HG03439 (cell line): ENCODE data around the gene PATJ.
"Not testable (repeated sequence)": the region's sequence is repeated elsewhere in the genome, so short reads cannot be mapped to it uniquely, and the experiment has no call there.

ENCODE experiments used
- ATAC-seq: cut with Tn5 transposase; IDR thresholded peaks from one replicate; pipeline ENCODE4 v1.9.1; 2021; ENCODE audit warnings: mild to moderate bottlenecking, moderate library complexity; ENCODE audit not compliant: unreplicated experiment

Gene PATJ

GRCh38 chr1:61746813-61747212 lies 4.5 kb downstream of the PATJ start:
- no peak for ATAC-seq

GRCh38 chr1:61748566-61748965 lies 6.3 kb downstream of the PATJ start:
- ATAC-seq = no peak

- ATAC-seq = no peak
Measured at GRCh38 chr1:61749574-61749973, 7.3 kb downstream of the PATJ start.

DNA sequence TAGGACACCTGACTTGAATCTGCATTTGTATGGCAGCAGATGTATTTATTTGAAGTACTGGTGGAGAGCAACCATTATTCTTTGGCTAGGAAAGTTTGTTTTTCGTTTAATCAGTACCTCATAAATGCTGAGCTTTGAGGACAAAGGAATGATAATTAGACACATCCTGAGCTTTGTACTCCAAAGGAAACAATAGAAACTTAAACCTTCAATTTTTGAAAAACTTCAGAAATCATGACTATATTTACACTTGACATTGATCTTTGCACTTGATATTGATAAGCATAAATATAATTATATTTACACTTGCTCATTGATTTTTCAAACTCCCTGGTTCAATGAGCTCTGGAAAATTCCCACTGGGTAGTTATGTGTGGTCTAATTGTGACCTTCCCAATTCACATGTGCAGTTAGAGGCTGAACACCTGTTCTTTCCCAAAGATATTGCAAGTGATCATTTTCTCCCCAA lies 10.7 kb downstream of the PATJ start:
- no peak for ATAC-seq

GRCh38 chr1:61753998-61754508 lies 11.8 kb downstream of the PATJ start:
- ATAC-seq = no peak

- no peak for ATAC-seq
Measured at GRCh38 chr1:61754545-61754944, 12.3 kb downstream of the PATJ start.

GRCh38 chr1:61756773-61757172 lies 14.5 kb downstream of the PATJ start:
- ATAC-seq = no peak

- ATAC-seq = no peak
Measured at GRCh38 chr1:61757950-61758349, 15.7 kb downstream of the PATJ start.

DNA sequence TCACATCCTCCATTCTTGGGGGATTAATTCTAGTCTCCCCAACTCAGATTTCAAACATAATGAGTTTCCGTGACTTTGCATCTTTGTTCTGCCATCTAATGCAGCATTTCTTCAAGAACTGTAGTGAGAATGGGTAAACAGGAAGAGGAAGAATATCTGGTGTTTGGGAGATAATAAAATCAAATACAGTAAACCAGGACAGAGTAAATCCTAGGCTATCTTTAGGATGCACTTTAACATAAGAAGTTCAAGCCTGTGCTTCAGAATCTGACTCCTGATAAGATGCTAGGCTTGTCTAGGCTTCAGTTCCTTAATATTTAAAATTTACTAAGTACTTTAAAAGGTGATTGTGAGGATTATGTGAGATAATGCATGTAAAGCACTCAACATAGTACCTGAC lies 27.9 kb downstream of the PATJ start:
- ATAC-seq = no peak

GRCh38 chr1:61776091-61776490 lies 33.8 kb downstream of the PATJ start:
- ATAC-seq = no peak

DNA sequence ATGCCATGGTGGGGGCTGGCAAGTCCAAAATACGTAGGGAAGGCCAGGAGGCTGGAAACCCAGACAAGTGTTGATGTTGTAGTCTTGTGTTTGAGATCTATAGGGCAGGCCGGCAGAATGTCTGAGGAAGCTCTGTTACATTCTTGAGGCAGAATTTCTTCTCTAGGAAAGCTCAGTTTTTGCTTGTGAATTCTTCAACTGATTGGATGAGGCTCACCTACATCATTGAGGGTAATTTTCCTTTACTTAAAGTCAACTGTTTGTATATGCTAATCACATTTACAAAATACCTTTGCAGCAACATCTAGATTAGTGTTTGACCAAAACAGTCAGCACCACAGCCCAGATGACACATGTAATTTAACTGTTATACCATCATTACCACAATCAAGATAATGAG lies 37.0 kb downstream of the PATJ start:
- no peak for ATAC-seq

GRCh38 chr1:61781151-61781550 lies 38.9 kb downstream of the PATJ start:
- ATAC-seq = no peak

GRCh38 chr1:61782771-61783170 lies 40.5 kb downstream of the PATJ start:
- peak; percentile 63 for ATAC-seq

DNA sequence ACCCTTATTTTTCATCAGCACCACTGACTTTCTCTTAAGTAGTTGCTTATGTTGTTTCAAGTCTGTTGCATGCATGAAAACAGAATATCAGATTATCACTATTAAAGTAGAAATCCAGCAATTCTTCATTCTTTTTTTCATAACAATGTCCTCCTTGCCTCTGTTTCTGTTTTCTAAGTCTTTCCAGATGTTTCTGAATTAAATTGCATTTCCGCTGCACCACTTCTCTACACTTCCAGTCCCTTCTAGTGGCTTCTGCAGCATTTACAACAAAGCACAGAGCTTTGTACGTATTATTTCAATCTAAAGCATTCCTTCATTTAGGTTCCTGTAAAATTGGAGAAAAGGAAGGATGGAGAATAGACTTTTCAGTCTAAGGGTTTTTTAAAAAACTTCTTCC lies 42.4 kb downstream of the PATJ start:
- ATAC-seq = no peak

GRCh38 chr1:61790837-61791236 lies 48.6 kb downstream of the PATJ start:
- ATAC-seq = no peak

GRCh38 chr1:61797045-61797755 lies 54.9 kb downstream of the PATJ start:
- ATAC-seq = no peak

- ATAC-seq = not testable (repeated sequence)
Measured at GRCh38 chr1:61801047-61801446, 58.8 kb downstream of the PATJ start.

DNA sequence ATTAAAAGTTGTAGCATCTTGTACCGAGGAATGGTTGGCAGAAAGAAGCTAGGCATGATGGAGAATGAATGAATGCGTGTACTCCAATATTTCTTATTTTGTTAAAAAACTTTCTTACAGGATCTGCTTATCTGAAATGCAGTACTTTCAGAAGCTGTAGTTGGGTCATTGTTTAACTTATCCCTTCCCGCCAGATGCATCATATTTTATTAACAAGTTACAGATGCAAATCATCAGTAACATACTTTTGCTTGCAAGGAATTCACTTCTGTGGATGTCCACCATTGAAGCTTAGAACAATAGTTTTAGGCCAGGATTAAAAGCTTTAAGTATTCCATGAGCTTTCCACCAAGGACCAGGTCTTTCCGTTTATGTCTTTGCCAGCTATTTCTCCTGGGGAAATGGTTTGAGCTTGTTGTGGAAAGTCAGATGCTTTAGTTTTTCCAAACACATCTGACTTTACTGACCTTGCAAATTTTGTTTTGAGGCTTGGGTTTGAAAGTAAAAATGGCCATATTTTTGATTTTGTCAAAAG lies 65.4 kb downstream of the PATJ start:
- ATAC-seq = no peak

DNA sequence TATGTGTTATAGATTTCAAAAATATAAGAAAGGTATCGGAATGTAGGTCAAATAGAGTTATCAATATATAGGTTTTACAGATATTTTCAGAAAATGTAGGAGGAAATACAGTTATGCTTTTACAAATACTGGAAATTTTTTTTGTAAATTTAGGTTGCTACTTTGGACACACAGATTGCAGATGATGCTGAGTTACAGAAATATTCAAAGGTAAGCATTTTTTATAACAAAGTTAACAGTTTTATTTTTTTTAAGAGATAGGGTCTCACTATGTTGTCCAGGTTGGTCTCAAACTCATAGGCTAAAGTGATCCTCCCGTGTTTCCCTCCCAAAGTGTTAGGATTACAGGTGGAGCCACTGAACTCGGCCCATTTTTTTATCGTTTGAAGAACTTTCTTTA lies 66.0 kb downstream of the PATJ start:
- no peak for ATAC-seq

DNA sequence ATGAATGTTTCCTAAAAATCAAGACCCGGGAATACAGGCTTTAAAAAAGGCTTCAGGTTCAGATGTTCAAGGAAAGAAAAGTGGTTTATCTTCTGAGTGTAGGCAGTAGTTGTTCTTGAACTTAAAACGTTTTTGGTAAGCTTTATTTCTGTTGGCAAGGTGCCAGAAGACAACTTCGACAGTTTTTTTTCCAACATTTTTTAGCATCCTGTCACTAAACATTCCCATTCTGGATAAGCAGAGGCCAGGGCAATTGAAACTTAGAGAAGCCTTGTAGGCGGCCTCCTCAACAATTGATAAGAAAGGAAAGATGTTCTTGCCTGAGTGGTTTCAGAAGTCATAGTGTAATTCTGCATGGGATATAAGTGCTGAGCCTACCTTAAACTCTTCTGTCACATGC lies 66.7 kb downstream of the PATJ start:
- no peak for ATAC-seq

GRCh38 chr1:61812916-61813315 lies 70.6 kb downstream of the PATJ start:
- no peak for ATAC-seq

DNA sequence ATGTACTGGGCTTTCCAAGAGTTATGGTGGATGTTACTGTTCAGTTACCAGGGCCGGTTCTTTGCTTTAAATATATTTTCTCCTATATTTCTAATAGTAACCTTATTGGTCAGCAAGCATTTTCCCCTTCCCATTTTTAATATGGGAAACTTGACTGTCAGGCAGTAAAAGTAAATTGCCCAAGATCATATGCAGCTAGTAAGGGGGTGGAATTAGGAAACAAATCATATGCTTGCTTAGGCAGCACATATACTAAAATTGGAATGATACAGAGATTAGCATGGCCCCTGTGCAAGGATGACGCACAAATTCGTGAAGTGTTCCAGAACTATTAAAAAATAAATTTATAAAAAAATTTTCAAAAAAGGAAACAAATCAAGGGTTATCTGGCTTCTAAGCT lies 73.9 kb downstream of the PATJ start:
- no peak for ATAC-seq

GRCh38 chr1:61818992-61819391 lies 76.7 kb downstream of the PATJ start:
- ATAC-seq = no peak
